ENCODE results near the gene DCDC2. TPM values are rescaled to one million over a fixed set of nuclear protein-coding genes. Genes with fewer than 3 reads are reported as not detected.

The DCDC2 gene
- total and polyA plus RNA-seq, 7 donors, result under 0.01 to 1.6 (median 0.53) TPM; not detected in 3

DNA sequence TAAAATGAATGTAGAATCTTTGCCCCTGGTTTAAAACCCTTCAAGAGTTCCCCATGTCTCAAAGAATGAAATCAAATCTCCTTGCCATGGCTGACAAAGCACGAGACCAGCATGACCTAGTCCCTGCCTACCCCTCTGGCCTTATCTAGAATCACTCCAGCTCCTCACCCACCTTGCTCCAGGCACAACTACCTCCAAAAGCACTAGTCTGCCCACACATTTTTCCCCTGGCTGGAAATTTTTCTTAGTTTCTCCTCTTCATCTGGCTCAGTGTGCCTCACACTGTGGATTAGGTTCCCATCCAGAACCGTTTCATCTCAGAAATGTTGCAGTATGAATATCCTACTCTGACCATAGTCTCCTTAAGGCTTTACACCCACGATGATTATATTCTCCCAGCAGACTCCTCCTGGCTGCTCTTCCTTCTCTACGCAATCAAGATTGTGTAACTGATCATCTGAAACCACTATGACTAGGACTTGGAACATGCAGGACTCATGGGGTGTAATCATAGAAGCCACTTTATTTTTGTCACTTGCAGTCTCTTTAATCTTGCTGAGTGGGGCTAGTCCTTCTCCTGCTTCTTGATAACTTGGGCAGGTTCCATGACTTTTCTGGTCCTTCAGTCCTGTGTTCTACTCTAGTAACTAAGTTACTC lies 37.0 kb upstream of the DCDC2 start:
- Histone ChIP-seq H3K27ac (no peak overlapping the region), H3K36me3 (no peaks in the 10 kb centered on the region), H3K4me1 (no peaks in the 10 kb centered on the region), H3K9me3 (peaks cover 0 to 6% (median 0%) of the 10 kb centered on the region in 4 donors), H3K27me3 (peaks cover 0 to 21% (median 4%) of the 10 kb centered on the region in 3 donors), H3K4me3 (no peak overlapping the region)
- intact Hi-C loops (cut with DNase I), result no loop called here
- TF ChIP-seq, protein P1, sequence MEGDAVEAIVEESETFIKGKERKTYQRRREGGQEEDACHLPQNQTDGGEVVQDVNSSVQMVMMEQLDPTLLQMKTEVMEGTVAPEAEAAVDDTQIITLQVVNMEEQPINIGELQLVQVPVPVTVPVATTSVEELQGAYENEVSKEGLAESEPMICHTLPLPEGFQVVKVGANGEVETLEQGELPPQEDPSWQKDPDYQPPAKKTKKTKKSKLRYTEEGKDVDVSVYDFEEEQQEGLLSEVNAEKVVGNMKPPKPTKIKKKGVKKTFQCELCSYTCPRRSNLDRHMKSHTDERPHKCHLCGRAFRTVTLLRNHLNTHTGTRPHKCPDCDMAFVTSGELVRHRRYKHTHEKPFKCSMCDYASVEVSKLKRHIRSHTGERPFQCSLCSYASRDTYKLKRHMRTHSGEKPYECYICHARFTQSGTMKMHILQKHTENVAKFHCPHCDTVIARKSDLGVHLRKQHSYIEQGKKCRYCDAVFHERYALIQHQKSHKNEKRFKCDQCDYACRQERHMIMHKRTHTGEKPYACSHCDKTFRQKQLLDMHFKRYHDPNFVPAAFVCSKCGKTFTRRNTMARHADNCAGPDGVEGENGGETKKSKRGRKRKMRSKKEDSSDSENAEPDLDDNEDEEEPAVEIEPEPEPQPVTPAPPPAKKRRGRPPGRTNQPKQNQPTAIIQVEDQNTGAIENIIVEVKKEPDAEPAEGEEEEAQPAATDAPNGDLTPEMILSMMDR (IDR thresholded peaks at IDR 0.05), result no peak
- TF ChIP-seq POLR2A (IDR thresholded peaks at IDR 0.05) (no peak), POLR2AphosphoS5 (IDR thresholded peaks at IDR 0.05) (no peak), EP300 (IDR thresholded peaks at IDR 0.05) (no peak)
- 84 to 88% methylated on average over 4 of the region's 4 CpGs for WGBS, 2 donors
- no peak for DNase-seq

DNA sequence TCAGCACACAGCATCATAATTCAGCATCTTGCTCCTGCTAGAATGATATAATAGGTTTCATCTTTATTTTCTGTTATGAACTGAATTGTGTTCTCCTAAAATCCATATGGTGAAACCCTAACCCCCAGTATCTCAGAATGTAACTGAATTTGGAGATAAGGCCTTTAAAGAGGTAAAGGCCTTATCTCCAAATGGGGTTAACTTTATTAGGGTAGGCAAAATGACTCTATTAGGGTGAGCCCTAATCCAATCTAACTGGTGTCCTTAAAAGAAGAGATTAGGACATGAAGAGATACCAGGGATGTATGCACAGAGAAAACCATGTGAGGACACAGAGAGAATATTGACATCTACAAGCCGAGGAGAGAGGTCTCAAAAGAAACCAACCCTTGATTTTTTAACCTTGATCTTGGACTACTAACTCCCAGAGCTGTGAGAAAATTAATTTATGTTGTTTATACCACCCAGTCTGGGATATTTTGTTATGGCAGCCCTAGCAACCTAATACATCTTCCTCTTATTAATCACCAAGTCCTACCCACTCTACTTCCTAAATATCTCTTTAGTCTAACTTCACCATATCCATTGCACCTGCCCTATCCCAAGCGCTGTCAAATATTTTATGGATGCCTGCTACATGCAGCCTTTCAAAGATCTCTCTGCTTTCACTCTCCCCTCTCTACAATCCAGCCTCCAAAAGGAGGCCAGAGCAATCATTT lies 36.4 kb upstream of the DCDC2 start:
- TF ChIP-seq, protein P1 (IDR thresholded peaks at IDR 0.05), result no peak
- TF ChIP-seq EP300 (IDR thresholded peaks at IDR 0.05) (no peak), POLR2AphosphoS5 (IDR thresholded peaks at IDR 0.05) (no peak), POLR2A (IDR thresholded peaks at IDR 0.05) (no peak)
- intact Hi-C loops (cut with DNase I), result no loop called here
- peaks cover 0 to 6% (median 0%) of the 10 kb centered on the region in 4 donors for H3K9me3 ChIP-seq
- DNase-seq, result no peak
- H3K4me1 ChIP-seq, result no peaks in the 10 kb centered on the region
- H3K27me3 ChIP-seq, result peaks cover 0 to 21% (median 4%) of the 10 kb centered on the region in 3 donors
- H3K4me3 ChIP-seq, result no peak overlapping the region
- H3K27ac ChIP-seq, result no peak overlapping the region
- no peaks in the 10 kb centered on the region for H3K36me3 ChIP-seq
- WGBS, 2 donors, result 93 to 97% methylated on average over 2 of the region's 2 CpGs

DNA sequence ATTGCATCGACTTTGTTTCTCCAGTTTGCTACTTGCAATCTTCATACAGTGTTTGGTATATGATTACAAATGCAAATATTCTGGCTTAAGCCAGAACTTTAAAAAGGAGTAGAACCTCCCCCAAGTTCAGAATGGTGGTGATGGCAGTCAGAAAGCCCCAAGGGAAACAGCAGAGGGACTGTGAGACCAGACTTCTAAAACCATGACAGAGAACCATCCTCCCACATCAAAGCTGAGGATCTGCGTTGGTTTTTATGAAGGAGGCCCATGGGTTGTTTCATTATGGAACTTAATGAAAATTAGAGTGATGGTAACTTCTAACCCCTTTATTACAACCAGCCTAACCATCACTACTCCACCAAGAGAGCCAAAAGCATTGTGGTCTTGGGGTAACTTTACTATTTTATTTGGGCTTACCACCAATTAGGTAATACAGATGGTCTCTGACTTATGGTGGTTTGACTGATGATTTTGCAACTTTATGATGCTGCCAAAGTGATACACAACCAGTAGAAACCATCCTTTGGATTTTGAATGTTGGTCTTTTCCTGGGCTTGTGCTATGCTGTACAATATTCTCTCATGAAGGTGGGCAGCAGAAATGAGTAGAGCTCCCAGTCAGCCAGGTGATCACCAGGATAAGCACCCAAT lies 34.0 kb upstream of the DCDC2 start:
- H3K4me1 ChIP-seq, result no peaks in the 10 kb centered on the region
- TF ChIP-seq, protein P1 (IDR thresholded peaks at IDR 0.05), result no peak
- TF ChIP-seq POLR2A (IDR thresholded peaks at IDR 0.05) (no peak), POLR2AphosphoS5 (IDR thresholded peaks at IDR 0.05) (no peak), EP300 (IDR thresholded peaks at IDR 0.05) (no peak)
- intact Hi-C loops (cut with DNase I), result no loop called here
- H3K27me3 ChIP-seq, result peaks cover 0 to 12% (median 4%) of the 10 kb centered on the region in 3 donors
- H3K4me3 ChIP-seq, result no peak overlapping the region
- no peaks in the 10 kb centered on the region for H3K36me3 ChIP-seq
- WGBS, 2 donors, result 69 to 85% methylated on average over 2 of the region's 2 CpGs
- peaks cover 0 to 6% (median 0%) of the 10 kb centered on the region in 4 donors for H3K9me3 ChIP-seq
- DNase-seq, result no peak
- no peak overlapping the region for H3K27ac ChIP-seq

DNA sequence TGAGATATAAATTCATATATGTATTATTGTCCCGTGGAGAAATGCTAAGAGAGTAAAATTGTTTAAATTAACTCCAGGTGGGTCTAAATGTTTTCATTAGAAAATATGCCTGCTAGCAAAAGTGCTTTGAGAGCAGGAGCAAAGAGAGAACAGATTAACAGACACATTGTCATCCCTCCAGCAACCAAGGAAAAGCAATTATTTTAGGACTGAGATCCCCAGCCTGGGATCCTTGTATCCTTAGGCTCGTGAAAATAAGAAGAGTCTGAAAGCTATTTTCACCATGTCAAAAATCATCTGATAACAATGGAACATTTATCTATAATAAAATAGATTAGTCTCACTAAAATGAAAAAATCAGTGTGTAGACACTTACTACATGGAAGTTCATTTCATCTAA lies 33.3 kb upstream of the DCDC2 start:
- 70 to 79% methylated on average over 2 of the region's 2 CpGs for WGBS, 2 donors
- H3K9me3 ChIP-seq, result peaks cover 0 to under 1% (median 0%) of the 10 kb centered on the region in 4 donors
- H3K4me1 ChIP-seq, result no peaks in the 10 kb centered on the region
- peaks cover 0 to 5% (median 4%) of the 10 kb centered on the region in 3 donors for H3K27me3 ChIP-seq
- no peak overlapping the region for H3K4me3 ChIP-seq
- intact Hi-C loops (cut with DNase I), result no loop called here
- no peaks in the 10 kb centered on the region for H3K36me3 ChIP-seq
- no peak for DNase-seq
- TF ChIP-seq, protein P1 (IDR thresholded peaks at IDR 0.05), result no peak
- no peak for TF ChIP-seq POLR2A (IDR thresholded peaks at IDR 0.05)
- no peak for TF ChIP-seq POLR2AphosphoS5 (IDR thresholded peaks at IDR 0.05)
- TF ChIP-seq EP300 (IDR thresholded peaks at IDR 0.05), result no peak
- no peak overlapping the region for H3K27ac ChIP-seq

Measured in sigmoid colon (tissue), 7 donors.